GM21528 (cell line): Measurements from ENCODE around the gene NKD1.

Experiments
- ATAC-seq: cut with Tn5 transposase; IDR thresholded peaks from one replicate; pipeline ENCODE4 v1.9.1; 2021; ENCODE audit warnings: mild to moderate bottlenecking, moderate library complexity; ENCODE audit not compliant: unreplicated experiment, low FRiP score

Gene NKD1

DNA sequence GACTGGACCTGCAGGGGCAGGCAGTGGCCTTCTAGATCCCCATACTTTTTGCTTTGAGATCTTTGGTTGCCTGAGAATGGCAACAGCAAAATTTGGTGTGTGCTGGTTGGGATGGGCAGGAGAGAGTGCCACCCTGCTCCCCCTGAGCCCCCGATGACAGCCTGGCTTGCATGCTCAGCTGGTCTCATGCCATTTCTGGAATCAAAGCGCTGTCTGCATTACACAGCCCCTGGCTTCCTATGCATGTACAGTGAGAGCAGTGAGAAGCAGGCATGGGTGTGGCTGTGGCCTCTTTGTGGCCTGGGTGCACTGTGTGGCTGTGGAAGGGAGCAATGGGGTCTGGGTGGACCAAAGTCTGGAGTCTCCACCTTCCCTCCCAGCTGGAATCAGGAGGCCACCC lies 47.7 kb downstream of the NKD1 start:
- no peak for ATAC-seq

DNA sequence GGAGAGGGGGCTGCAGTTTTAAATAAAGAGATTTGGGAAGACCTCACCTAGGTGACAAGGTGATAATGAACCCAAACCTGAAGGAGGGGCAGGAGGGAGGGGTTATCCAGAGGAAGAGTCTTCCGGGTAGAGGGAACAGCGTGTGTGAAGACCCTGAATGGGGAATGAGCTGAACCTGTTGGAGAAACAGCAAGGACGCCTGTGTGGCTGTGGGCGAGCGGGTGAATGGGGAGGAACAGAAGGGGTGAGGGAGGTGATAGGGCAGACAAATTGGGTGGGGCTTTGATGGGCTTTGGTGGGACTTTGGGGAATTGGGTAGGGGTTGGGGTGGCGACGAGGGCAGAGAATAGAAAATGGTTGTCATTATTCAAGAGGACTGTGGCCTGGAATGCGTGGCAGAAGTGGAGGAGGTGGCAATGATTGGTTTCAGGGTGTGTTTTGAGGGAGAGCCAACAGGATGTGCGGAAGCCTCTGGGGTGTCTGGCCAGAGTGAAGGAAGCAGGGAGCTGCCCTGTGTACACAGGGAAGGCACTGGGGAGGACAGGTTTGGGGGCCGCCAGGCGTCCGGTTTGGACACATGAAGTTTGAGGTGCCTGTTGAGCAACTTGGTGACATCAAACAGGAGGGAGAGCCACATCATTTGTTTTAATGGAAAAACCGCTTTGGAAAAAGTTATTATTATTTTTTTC lies 48.7 kb downstream of the NKD1 start:
- no peak for ATAC-seq

DNA sequence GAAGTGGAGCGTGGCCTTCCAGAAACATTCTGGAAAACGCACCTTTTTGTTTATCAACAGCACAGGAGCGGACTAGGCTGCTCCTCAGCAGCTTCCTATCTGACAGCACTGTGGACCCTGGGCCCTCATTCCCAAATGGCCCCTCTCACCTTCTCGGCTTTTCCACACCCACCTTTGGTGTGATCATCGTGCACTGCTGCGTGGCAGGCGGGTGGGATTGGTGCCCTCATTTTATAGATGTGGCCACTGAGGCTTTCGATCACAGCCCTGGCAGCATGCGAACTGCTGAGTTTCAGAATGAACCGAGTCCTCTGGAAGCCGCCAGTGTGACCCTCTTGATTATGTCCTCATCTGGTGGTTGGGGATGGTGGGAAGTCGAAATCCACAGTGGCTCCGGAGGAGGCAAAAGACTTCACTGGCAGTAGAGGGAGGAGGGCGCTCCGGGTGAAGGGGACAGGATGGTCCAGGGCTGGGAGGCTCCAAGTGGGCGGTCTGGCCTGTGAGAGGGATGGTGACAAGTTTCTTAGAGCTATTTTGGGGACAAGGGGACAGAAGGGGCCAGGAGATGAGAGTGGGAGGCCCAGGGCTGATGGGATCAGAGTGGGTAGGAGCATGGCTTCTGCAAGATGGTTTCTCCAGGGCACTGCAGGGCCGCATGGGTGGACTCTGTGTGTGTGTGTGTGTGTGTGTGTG lies 49.5 kb downstream of the NKD1 start:
- ATAC-seq, result no peak

DNA sequence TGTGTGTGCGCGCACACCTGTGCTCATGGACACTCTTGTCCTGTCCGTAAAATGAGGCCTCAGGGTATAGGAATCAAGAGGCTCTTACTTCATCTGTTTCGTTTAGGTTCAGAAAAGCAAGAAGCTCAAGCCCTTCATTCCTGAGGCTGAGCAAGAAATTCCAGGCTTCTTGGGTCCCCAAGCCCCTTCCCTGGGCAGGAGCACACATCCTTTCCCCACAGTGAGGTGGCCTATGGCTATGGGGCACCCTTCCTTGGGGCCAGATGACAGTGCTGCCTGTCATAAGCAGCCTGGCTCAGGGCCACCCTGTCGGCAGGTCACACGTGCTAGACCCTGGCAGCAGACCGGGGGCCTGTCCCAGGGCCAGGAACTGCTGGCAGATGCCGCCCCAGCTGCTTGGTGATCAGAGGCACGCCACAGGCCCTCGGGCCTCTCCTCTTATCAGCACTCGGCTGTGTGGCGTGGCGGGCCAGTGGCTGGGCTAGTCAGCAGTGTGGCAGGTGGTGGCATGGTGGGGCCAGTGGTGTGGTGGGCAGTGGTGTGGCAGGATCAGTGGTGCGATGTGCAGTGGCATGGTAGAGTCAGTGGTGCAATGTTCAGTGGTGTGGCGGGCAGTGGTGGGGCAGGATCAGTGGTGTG lies 50.2 kb downstream of the NKD1 start:
- ATAC-seq, result no peak

DNA sequence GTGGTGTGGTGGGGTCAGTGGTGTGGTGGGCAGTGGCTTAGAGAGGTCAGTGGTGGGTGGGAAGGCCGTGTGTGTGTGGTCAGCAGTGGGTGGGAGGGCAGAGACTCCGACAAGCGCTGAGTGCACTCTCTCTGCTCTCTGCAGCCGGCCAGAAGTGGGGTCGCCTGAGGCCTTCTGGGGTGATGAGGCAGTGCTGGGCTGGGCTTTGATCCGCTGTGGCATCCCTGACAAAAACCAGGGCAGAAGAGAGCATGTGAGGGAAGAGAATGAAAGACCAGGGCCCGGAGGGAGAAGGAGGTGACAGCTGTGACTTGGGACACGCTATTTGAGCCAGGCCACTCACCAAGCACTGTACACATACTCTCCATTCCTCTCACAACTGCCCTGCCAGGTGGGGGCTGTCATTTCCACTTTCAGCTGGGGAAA lies 50.8 kb downstream of the NKD1 start:
- ATAC-seq, result no peak

DNA sequence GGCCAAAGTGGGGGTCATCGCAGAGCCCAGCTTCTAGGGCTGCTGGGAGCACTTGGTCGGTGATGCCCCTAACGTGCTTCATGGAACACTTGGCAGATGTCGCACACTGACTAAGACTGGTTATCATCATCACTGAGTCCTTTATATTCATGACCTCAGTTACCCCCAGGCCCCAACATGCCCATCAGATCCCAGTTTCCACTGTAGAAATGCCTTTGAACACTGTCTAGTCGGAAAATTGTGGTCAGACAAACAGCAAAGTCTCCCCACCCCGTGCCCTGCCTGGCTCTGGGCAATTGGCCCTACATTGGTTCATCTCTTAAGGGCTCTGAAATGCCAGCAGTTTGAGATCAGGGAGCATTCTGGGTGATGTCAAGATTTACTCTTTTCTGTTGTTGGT lies 51.3 kb downstream of the NKD1 start:
- ATAC-seq, result no peak

DNA sequence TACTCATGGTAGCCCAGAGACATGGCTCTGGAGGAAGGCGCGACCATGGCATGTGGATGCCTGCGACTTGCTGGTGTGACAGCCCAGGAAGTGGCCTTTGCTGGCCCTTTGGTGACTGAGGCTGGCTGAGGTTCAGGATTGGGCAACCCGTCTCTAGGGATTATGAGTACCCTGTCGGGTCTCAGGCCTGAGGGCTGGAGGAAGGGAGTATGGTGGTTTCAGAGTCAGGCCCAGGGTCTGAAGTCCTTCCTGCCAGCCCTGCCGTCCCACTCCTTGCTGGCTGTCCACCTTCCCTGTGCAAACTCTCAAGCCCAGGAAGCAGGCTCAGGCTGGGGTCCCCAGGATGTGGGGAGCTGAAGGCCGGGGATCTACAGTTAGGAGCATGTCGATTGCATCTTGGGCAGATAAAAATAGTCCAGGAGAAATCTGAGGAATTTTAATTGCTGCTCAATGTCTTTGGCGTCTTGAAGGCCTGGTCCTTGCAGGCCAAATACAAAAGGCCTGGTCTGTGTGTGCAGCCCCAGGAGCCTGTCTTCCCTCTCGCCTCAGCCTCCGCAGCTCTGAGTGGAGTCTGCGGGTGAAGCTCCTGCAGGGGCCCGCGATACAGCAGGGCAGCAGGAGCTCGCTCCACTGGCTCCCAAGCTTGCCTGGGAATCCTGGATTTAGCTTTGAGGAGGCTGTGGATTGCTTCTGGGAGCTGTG lies 52.5 kb downstream of the NKD1 start:
- no peak for ATAC-seq

DNA sequence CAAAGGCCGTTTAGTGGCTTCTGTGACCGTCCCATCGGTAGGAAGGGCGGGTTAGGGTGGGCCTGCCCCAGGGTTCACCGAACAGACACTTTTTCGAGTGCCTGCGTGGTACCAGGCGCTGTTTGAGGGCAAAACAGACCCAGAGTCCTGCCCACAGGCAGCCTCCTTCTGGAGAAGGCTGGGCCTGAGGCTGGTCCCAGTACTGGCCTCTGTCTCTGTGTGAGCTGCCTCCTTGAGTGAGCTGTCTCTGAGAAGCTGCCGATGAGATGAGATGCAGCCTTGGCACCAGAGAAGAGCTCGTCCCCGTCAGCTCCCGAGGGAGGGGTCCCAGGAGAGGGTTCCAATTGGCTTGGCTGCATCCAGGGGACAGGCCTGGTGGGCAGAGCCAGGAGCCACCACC lies 53.1 kb downstream of the NKD1 start:
- no peak for ATAC-seq

DNA sequence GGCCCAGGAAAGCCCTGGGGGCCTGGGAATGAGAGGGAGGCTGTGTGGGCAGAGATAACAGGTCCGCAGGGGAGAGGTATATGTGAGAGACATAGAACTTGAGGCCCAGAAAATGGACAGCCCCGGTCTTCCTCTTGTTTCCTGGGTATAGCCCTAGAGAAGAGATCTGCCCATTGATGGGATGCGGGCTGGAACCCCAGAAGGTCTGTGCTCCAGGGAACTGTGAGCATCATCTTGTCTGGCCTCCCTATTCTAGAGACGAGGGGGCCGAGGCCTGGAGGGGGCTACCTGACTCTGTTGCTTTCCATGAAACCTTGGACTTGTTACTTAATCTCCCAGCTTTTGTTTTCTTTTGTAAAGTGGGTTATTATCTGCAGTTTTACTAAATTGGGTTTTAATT lies 53.9 kb downstream of the NKD1 start:
- ATAC-seq, result no peak

DNA sequence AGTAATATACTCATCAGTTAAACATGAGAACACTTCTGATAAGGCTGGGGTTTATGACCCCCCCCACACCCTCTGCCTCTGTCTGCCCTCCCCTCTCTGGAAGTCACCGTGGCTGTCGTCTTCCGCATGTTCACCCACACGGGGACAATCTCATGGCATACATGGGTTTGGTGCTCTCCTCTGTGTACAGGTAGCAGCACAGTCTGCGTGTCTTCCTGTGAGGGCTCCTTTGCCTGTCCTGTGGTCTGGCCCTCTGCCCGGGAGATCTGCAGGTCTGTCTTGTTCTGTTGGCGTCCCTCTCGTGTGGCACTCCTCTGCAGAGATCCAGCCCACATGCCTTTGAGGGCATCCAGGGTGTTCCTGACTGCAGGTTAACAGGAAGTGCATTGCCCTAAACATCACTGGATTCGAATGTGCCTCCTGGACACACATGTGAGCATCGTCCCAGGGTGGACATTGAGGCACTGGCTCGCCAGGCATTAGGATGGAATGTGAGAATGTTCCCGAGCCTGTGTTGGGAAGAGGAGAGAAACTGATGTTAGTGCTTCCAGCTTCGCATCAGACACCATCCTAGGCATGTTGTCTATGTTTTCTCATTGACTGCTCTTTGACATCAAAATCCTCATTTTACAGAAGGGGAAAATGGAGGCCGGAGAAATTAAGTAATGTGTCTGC lies 54.5 kb downstream of the NKD1 start:
- no peak for ATAC-seq

DNA sequence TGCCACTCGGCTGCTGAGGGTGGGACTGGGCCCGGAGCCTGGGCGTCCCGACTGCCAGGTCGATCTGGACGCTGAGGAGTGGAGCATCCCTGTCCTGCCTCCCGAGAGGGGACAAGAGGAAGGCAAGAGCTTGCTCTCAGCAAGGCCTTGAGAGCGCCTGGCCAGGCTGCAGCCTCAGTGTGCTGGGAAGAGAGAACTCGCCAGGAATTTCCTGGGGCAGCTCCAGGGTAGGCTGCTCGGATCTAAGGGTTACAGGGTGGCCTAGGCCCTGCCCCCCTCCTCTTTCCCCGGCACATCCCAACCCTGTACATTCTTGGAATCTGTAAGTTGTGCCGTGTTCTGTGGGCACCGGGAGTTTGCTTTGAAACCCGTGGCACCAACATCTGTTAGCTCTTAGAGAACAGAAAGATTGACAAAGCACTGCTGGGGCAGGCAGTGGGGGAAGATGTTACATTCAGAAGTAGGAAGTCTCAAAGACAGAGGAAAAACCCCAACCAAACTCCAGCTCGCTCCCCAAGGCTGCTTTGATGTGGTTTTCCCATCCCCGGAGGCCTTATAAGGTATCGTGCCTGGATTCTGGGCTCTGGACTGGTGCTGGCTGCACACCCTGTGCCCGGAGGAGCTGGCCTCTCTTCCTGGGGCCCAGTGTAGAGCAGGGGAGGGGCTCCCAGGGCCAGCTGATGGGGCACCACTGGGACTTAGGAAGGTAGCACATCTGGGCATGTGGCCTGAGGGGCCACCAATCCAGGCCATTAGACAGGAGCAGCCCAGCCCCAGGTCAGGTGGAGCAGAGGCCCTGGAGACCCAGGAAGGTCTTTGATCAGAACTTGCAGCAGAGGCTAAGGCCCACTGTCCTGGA lies 55.2 kb downstream of the NKD1 start:
- no peak for ATAC-seq

DNA sequence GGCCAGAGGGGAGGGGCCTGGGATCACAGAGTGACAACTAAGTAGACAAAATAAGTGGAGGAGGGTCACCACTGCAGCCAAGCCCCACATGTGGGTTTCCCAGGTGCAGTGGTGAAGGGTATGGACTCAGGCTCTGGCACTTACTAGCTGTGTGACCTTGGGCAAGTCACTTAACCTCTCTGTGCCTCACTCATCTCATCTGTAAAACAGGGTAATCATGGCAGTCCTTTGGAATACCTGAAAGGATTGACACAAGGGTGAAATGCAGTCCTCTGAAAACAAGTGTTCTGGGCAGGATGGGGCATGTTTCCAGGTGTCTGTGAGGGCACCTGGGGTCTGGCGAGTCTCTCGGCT lies 55.8 kb downstream of the NKD1 start:
- ATAC-seq, result no peak

DNA sequence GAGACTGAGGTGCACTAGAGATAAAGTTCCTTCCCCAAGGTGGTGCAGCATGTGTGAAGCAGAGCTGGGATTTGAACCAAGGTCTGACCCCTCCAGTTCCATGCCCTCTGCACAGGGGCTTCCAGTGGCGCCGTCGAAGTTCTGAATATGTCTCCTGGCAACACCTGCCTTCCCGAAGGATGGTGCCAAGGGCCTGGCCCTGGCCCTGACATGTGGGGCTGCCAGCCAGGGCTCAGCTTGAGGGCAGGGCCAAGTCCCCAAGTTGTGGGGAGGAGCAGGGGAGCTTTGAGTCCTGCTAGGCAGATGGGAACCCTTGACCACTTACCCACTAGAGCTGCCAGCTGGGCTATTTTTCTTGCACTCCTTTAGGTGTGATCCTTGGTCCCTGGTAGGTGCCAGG lies 56.4 kb downstream of the NKD1 start:
- no peak for ATAC-seq

DNA sequence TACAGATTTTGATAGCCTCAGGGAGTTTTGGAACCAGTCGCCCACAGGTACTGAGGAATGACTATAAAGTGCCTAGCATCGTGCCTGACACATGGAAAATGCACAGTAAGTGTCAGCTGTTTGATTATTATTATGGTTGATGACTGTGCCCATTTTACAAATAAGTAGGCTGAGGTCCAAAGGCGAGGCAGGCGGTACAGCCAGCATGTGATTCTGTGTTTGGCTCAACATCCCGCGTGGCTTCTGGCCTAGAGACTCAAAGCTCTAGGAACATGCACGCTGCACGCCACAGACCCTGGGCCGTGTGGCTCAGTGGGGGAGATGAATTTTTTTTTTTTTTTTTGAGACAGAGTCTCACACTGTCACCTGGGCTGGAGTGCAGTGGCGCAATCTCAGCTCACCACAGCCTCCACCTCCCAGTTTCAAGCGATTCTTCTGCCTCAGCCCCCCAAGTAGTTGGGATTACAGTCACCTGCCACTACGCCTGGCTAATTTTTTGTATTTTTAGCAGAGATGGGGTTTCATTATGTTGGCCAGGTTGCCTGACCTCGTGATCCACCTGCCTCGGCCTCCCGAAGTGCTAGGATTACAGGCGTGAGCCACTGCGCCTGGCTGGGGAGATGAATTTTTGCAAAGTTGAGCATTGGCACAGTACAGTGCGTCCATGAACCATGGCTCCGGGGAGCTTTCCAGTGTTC lies 57.7 kb downstream of the NKD1 start:
- no peak for ATAC-seq

DNA sequence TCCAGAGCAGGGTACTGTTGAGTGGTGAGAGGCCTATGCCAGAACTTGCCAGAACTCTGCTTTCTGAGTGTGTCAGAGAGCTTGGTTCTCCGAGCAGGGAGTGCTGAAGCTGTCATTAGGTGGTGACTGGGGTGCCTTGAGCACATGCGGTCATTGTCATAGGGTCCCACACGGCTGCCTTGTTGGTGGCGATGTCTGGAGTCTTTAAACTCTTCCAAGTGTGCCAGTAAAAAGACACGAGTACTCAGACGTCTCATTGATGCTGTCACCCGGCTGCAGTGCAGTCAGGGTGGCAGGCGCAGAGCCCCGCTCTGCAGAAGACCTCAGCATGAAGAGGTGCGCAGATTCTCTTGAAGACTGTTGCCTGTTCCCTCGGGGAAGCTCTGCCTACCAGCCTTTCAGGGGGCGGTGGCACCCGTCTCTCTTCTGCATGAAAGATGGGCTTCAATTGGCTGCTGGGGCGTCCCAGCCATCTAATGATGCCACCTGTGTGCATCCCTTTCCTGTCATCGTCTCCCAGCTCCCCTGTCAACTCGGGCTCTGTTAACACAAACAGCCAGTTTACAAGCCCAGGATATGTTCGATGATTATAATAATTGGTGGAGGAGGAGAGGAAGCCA lies 58.3 kb downstream of the NKD1 start:
- no peak for ATAC-seq

DNA sequence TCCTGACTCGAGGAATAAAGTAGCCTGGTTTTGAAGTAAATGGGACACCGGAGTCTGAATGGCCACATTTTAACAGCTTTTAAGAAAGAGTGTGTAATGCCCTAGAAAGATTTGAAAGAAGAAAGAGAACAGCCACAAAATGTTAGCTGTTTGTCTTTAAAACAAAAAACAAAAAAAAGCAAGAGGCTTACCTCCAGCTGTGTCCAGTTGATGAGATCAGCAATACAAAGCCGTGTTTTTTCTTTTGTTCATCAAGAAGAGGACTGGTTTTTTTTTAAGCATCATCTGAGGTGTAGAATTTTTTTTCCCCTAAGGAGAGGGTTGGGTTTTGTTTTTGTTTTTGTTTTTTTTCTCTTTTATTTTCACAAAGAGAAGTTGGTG lies 58.8 kb downstream of the NKD1 start:
- ATAC-seq, result no peak

DNA sequence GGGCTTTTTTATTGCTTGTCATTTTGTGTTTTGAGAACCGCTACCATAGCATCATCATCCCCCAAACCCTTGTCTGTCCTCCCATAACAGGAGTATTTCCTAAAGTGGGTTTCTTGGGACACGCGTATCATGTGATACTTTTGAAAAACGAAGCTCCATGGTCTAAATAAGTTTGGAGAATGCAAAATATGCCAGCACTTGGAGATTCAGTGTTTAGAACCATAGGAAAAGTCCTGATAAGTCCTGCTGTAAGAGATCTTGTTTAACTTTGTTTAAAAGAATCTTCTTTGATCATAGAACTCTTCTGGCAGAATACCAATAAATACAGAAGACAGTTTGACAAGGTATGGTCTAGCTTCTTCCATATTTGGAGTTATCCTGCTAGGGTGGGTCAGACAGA lies 59.3 kb downstream of the NKD1 start:
- no peak for ATAC-seq

DNA sequence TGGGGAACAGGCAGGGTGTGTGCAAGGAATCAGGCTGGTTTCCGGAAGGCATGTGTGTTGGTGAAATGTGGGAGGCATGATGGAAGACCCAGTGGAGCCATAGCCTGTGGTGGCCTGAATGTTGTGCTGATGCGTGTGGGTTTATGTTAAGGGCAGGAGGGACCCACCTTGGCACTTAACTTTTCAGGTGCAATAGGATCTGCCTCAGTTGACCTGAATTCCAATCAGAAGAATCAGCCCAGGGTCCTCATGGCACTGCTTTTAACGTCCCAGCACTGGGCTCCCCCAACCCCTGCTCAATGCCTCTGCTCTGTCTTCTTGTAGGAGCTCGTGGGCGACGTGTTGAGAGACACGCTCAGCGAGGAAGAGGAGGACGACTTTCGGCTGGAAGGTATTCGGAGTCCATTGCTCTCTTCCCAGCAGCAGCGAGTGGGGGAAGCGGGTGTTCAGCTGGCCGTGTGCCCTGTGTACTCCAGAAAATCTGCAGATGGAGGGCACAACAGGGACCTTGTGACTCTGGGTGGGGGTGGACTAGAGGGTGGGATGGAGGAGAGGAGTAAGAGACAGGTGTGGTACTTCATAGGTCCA lies 59.9 kb downstream of the NKD1 start:
- ATAC-seq, result no peak

DNA sequence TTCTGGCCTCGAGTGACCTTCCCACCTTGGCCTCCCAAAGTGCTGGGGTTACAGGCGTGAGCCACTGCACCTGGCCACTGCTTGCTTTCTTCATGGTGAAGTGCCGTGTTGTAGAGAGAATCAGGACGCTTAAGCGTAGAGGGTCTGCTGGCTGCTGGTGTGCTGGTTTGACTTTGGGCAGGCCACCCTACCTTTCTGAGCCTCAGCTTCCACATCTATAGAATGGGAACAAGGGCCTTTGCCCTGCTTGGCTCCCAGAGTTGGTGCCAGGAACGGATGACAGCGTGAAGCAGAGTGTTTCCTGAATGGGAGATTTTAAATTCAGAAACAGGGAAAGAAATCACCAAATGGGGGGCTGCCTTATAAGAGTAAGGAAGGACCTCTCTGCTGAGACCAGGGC lies 60.9 kb downstream of the NKD1 start:
- ATAC-seq, result no peak
